22Rv1 (cell line): ENCODE measurements around the gene DRG1.
"Not testable (repeated sequence)": the region's sequence is repeated elsewhere in the genome, so short reads cannot be mapped to it uniquely, and the experiment has no call there.

Source experiments
- H3K27ac ChIP-seq: fragments of 450-650 bp; 2 replicates; pipeline ENCODE4 v1.5.1; 2017
- ZFX ChIP-seq: fragments of 450-650 bp; IDR thresholded peaks from 2 replicates; pipeline ENCODE4 v1.6.1; 2017; ENCODE audit warnings: antibody characterized with exemption, borderline replicate concordance
- TF ChIP-seq, protein P1 (sequence below): fragments of 450-650 bp; IDR thresholded peaks from 2 replicates; pipeline ENCODE4 v1.5.1; 2017; ENCODE audit warnings: mild to moderate bottlenecking

The DRG1 gene

GRCh38 chr22:31451709-31452571, 52.5 kb downstream of the DRG1 start:
- peak overlapping the region; percentile 15; the same call in 1 of the 2 replicates for H3K27ac ChIP-seq
- no peak for TF ChIP-seq ZFX
- TF ChIP-seq, protein P1, sequence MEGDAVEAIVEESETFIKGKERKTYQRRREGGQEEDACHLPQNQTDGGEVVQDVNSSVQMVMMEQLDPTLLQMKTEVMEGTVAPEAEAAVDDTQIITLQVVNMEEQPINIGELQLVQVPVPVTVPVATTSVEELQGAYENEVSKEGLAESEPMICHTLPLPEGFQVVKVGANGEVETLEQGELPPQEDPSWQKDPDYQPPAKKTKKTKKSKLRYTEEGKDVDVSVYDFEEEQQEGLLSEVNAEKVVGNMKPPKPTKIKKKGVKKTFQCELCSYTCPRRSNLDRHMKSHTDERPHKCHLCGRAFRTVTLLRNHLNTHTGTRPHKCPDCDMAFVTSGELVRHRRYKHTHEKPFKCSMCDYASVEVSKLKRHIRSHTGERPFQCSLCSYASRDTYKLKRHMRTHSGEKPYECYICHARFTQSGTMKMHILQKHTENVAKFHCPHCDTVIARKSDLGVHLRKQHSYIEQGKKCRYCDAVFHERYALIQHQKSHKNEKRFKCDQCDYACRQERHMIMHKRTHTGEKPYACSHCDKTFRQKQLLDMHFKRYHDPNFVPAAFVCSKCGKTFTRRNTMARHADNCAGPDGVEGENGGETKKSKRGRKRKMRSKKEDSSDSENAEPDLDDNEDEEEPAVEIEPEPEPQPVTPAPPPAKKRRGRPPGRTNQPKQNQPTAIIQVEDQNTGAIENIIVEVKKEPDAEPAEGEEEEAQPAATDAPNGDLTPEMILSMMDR, result peak; percentile 76

GRCh38 chr22:31461699-31462098, 62.3 kb downstream of the DRG1 start:
- H3K27ac ChIP-seq, result no peak overlapping the region
- TF ChIP-seq, protein P1, result no peak
- no peak for TF ChIP-seq ZFX

DNA sequence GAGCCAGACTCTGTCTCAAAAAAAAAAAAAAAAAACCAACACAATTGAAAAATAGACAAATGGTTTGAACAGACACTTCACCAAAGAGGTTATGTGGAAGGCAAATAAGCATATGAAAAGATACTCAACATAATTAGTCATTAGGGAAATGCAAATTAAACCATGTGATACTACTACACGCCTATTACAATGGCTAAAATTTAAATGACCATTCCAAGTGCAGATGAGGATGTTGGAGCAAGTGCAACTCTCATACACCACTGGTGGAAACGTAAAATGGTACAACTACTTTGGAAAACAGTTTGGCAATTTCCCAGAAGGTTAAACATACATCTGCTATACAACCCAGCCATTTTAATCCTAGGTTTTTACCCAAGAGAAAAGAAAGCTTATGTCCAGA, 65.9 kb downstream of the DRG1 start:
- no peak for TF ChIP-seq ZFX
- TF ChIP-seq, protein P1, result no peak
- H3K27ac ChIP-seq, result no peak overlapping the region

GRCh38 chr22:31474743-31475142, 75.3 kb downstream of the DRG1 start:
- no peak overlapping the region for H3K27ac ChIP-seq
- TF ChIP-seq, protein P1, result no peak
- TF ChIP-seq ZFX, result no peak

- TF ChIP-seq, protein P1, result no peak
- TF ChIP-seq ZFX, result no peak
- no peak overlapping the region for H3K27ac ChIP-seq
Observed at GRCh38 chr22:31475800-31476199, 76.4 kb downstream of the DRG1 start.

DNA sequence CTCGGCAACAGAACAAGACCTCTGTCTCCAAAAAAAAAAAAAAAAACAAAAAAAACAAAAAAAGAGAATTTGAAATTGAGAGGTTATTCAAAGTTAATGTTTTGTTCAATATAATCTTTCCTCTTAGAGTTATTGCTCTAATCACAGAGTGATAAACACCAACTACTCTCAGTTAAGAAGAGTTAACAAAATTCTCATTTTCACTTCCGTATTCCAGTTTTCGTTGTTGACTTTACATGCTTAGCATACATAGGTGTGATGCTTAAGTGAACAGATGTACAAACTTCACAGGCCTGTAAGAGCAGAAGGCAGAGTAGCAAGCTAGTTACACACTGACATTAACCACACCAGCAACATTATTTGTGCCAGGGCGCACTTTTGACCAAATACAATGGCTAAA, 77.9 kb downstream of the DRG1 start:
- no peak for TF ChIP-seq ZFX
- TF ChIP-seq, protein P1, result no peak
- no peak overlapping the region for H3K27ac ChIP-seq

DNA sequence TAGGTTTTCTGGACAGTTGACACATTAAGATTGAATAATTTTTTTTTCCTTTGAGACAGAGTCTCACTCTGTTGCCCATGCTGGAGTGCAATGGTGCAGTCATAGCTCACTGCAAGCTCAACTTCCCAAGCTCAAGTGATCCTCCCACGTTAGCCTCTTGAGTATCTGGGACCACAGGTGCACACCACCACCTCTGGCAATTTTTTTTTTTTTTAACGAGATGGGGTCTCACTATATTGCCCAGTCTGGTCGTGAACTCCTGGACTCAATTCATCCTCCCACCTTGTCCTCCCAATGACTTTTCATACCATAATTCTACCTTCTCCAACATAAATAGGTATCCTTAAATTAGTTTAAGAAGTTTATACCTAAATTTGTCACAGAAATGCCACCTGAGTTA, 81.7 kb downstream of the DRG1 start:
- no peak overlapping the region for H3K27ac ChIP-seq
- TF ChIP-seq, protein P1, result no peak
- TF ChIP-seq ZFX, result no peak

- not testable (repeated sequence) for H3K27ac ChIP-seq
Observed at GRCh38 chr22:31482470-31482869, 83.1 kb downstream of the DRG1 start.
